Activated CD8-positive, alpha-beta T cell treated with anti-CD3 and anti-CD28 coated beads for 36 hours (primary cell): ENCODE data around the gene SMIM41. TPM values are rescaled to one million over a fixed set of nuclear protein-coding genes. Genes with fewer than 3 reads are reported as not detected.

Source experiments
- ATAC-seq: fragments of 200-7000 bp; cut with Tn5 transposase; one replicate; pipeline ENCODE4 v1.10.0; 2021; ENCODE audit warnings: mild to moderate bottlenecking, moderate library complexity
- CTCF ChIA-PET: fragments of 350-600 bp; sonication (Branson Sonifier 250); formaldehyde crosslinking; loops from one replicate; lab custom pipeline; 2021; ENCODE audit warnings: antibody characterized with exemption; lab: Charles Lee
- POLR2A ChIA-PET: fragments of 350-600 bp; sonication (Branson Sonifier 250); formaldehyde crosslinking; loops from one replicate; lab custom pipeline; 2021; ENCODE audit warnings: antibody characterized with exemption; lab: Charles Lee
- DNase-seq: peaks from one replicate; pipeline ENCODE4 v3.0.0-alpha.2; 2020
- H3K27ac Mint-ChIP-seq: one replicate; pipeline ENCODE4 v1.8.0; 2021; ENCODE audit warnings: mild to moderate bottlenecking, mixed read lengths
- H3K27me3 Mint-ChIP-seq: one replicate; pipeline ENCODE4 v1.8.0; 2021; ENCODE audit warnings: mixed read lengths
- H3K36me3 Mint-ChIP-seq: one replicate; pipeline ENCODE4 v1.8.0; 2021; ENCODE audit warnings: low read depth, mixed read lengths
- H3K4me1 Mint-ChIP-seq: one replicate; pipeline ENCODE4 v1.8.0; 2021; ENCODE audit warnings: low read depth, mixed read lengths
- H3K4me3 Mint-ChIP-seq: one replicate; pipeline ENCODE4 v1.8.0; 2021; ENCODE audit warnings: mild to moderate bottlenecking, moderate library complexity, mixed read lengths
- H3K9me3 Mint-ChIP-seq: one replicate; pipeline ENCODE4 v1.8.0; 2021; ENCODE audit warnings: mixed read lengths
- CTCF ChIP-seq: fragments of 200-600 bp; IDR thresholded peaks from one replicate; pipeline ENCODE4 v1.8.0; 2022; ENCODE audit warnings: antibody characterized with exemption, mild to moderate bottlenecking
- intact Hi-C: fragments of 100-400 bp; cut with micrococcal nuclease; formaldehyde crosslinking; loops from one replicate; pipeline ENCODE4 v1.10.0; 2022
- total RNA-seq, 2 experiments: library from RNA; stranded (reverse); gene quantifications; one replicate each; pipeline ENCODE4 v1.2.3, GENCODE V29; 2021

SMIM41 gene
- total RNA-seq, 2 experiments from 2014 or later: not detected

- Mint-ChIP-seq H3K36me3 (no peaks in the 10 kb centered on the region), H3K4me3 (no peak overlapping the region), H3K27ac (no peak overlapping the region), H3K4me1 (no peaks in the 10 kb centered on the region), H3K27me3 (peaks cover 16% of the 10 kb centered on the region), H3K9me3 (no peaks in the 10 kb centered on the region)
- no peak for DNase-seq
- no peak for TF ChIP-seq CTCF
- intact Hi-C loops: no loop called here
- CTCF ChIA-PET: interaction anchor here (1.4 to 10.9 kb wide), 4 partner anchors 24 to 101 kb away, joined by 3 to 313 read pairs (median 6); no protein-coding TSS in a partner anchor
- no peak for ATAC-seq
- POLR2A ChIA-PET: no interaction called here
Measured at GRCh38 chr12:52126605-52127578, 47.4 kb downstream of the SMIM41 start.

- DNase-seq: no peak
Measured at GRCh38 chr12:52127683-52128450, 48.4 kb downstream of the SMIM41 start.

GRCh38 chr12:52130711-52131110 lies 51.2 kb downstream of the SMIM41 start:
- ATAC-seq (no peak), DNase-seq (no peak)
- no peaks in the 10 kb centered on the region for H3K36me3 Mint-ChIP-seq
- no peaks in the 10 kb centered on the region for H3K4me1 Mint-ChIP-seq
- H3K27me3 Mint-ChIP-seq: peaks cover 9% of the 10 kb centered on the region
- no peaks in the 10 kb centered on the region for H3K9me3 Mint-ChIP-seq
- ChIA-PET POLR2A (no interaction called here), CTCF (interaction anchor here (1.0 to 2.5 kb wide), 2 partner anchors 13 to 46 kb away, joined by 3 to 7 read pairs; no protein-coding TSS in a partner anchor)
- no peak for TF ChIP-seq CTCF
- no peak overlapping the region for H3K4me3 Mint-ChIP-seq
- H3K27ac Mint-ChIP-seq: no peak overlapping the region
- intact Hi-C loops: no loop called here

More at GRCh38 chr12:52127683-52128450, 48.4 kb downstream of the SMIM41 start:
- Mint-ChIP-seq H3K4me1 (no peaks in the 10 kb centered on the region), H3K36me3 (no peaks in the 10 kb centered on the region), H3K27me3 (peaks cover 11% of the 10 kb centered on the region), H3K4me3 (no peak overlapping the region), H3K27ac (no peak overlapping the region), H3K9me3 (no peaks in the 10 kb centered on the region)
- no peak for ATAC-seq
- no peak for TF ChIP-seq CTCF
- CTCF ChIA-PET: interaction anchor here (0.7 to 2.5 kb wide), 6 partner anchors 10 to 151 kb away, joined by 3 to 8 read pairs (median 4); no protein-coding TSS in a partner anchor
- POLR2A ChIA-PET: interaction anchor here (0.5 kb wide), 1 partner anchor 128 kb away, joined by 3 read pairs; no protein-coding TSS in a partner anchor
- intact Hi-C loops: no loop called here

GRCh38 chr12:52132754-52133161 lies 53.3 kb downstream of the SMIM41 start:
- CTCF ChIA-PET: interaction anchor here (0.9 to 1.6 kb wide), 5 partner anchors 9 to 146 kb away, joined by 3 to 8 read pairs (median 4); no protein-coding TSS in a partner anchor
- Mint-ChIP-seq H3K4me3 (no peak overlapping the region), H3K9me3 (no peaks in the 10 kb centered on the region), H3K27ac (no peak overlapping the region), H3K27me3 (no peaks in the 10 kb centered on the region), H3K4me1 (no peaks in the 10 kb centered on the region), H3K36me3 (no peaks in the 10 kb centered on the region)
- ATAC-seq (no peak), DNase-seq (no peak)
- POLR2A ChIA-PET: no interaction called here
- no peak for TF ChIP-seq CTCF
- intact Hi-C loops: no loop called here
